GM19238 (cell line): Measurements from ENCODE around the gene OR4X1.
"Not testable (repeated sequence)": the region's sequence is repeated elsewhere in the genome, so short reads cannot be mapped to it uniquely, and the experiment has no call there.

Experiments used
- DNase-seq: peaks from one replicate; pipeline ENCODE4 v3.0.0; 2011; ENCODE audit warnings: low spot score; ENCODE audit not compliant: insufficient read length

Gene OR4X1, protein sequence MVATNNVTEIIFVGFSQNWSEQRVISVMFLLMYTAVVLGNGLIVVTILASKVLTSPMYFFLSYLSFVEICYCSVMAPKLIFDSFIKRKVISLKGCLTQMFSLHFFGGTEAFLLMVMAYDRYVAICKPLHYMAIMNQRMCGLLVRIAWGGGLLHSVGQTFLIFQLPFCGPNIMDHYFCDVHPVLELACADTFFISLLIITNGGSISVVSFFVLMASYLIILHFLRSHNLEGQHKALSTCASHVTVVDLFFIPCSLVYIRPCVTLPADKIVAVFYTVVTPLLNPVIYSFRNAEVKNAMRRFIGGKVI

DNA sequence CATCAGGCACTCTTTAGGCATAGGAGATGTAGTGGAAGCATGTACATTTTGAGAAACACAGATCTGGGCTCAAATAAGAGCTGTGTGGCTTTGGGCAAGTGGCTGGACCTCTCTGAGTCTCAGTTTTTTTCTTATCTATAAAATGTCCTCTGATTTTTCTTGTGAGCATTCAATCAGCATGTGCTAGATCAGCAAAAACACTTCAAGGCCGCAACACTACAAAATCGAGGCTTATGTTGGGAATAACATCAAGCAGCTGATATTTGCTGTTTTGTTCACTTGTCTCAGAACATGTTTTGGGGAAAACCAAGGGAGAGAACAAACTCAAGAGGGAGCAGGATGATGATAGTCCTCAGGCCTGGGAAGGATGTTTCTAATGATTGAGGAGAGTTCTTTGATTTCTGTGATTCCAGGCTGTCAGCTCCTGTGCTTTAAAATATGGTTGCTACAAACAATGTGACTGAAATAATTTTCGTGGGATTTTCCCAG is at the start of gene OR4X1:
TSS of gene OR4X1 (plus strand) at position 439 of the 489 bp plus-strand sequence. CDS start at position 439, 0 bp downstream.
- no peak for DNase-seq

DNA sequence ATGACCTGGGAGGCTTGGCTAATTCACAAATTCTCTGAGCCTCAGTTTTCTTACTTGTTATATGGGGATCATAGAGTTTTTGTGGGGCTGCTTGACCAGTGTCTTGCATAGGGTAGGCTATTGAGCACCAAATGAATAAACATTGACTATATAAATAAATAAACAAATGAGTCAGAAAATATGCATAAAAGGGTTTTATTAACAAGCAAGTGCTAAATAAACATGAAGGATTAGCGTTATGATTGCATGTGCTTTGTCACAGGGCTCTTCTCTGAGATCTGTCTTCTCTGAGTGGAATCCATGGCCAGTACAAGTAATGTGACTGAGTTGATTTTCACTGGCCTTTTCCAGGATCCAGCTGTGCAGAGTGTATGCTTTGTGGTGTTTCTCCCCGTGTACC is 47.2 kb upstream of the OR4X1 start, which contains the start of gene OR4B1:
TSS of gene OR4B1 (plus strand) at position 301 of the 400 bp plus-strand sequence. CDS start at position 301, 0 bp downstream.
- DNase-seq, result no peak

DNA sequence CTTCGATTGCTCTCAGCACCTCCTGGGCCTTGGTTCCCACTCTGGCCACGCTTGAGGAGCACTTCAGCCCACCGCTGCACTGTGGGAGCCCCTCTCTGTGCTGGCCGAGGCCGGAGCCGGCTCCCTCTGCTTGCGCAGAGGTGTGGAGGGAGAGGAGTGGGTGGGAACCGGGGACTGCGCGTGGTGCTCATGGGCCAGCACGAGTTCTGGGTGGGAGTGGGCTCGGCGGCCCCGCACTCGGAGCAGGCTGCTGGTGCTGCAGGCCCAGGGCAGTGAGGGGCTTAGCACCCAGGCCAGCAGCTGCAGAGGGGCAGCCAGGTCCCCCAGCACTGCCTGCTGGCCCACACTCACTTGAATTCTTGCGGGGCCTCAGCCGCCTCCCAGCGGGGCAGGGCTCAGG is 34.9 kb upstream of the OR4X1 start:
- DNase-seq, result no peak

DNA sequence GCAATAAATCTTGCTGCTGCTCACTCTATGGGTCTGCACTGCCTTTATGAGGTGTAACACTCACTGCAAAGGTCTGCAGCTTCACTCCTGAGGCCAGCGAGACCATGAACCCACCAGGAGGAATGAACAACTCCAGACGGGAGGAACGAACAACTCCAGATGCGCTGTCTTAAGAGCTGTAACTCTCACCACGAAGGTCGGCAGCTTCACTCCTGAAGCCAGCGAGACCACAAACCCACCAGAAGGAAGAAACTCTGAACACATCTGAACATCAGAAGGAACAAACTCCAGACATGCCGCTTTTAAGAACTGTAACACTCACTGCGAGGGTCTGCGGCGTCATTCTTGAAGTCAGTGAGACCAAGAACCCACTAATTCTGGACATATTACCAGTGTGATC is 33.6 kb upstream of the OR4X1 start:
- not testable (repeated sequence) for DNase-seq

DNA sequence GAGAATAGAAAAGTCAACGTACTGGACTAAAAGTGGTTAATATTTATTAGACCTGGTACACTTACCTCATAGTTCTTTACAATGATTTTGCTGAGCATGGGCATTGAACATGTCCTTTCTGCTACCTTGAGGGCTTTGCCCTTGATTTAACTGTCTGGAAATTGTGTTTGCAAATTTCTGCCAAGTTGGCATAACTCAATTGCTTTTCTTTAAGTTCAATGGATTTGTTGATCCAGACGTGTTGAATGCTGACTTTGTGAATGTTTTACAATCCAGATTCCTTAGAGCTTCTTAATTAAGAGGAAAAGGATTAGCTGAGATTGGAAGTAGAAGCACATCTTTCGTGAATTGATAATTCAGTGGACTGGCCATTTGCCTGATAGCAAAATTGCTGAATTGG is 25.9 kb upstream of the OR4X1 start:
- no peak for DNase-seq

DNA sequence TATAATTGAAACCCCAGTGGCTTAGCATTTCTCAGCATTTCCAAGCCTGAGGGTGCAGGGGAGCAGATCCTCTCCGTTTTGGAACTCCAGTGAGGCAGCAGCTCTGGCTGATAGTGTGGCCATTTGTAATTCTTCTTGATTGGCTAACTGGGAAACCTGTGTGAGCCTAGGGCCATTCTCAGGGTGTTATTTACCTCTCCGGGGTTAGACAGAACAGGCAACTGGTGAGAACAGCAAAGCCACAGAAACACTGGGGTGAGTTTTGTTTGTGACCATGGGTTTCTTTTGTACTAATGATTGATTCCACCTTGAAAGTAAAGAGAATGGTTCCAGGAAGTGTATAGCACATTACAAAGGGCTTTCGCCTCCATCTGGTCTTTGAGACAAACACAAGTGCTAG is 21.2 kb upstream of the OR4X1 start:
- DNase-seq, result no peak

DNA sequence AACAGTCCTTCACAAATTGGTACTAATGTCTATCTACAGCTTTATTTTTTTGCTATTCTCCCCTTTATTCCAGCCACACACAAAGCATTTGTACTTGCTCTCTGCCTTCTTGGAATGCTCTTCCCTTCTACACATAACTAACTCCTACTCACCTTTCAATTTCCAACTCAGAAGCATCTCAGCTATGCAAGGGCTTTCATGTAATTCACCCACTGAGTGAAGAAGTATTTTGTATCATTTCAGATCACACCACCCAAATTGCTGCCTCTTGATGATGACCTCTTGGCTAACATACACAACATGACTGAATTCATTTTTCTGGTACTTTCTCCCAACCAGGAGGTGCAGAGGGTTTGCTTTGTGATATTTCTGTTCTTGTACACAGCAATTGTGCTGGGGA is 18.9 kb upstream of the OR4X1 start, which contains the start of gene OR4X2:
TSS of gene OR4X2 (plus strand) at position 301 of the 400 bp plus-strand sequence. CDS start at position 301, 0 bp downstream.
- DNase-seq, result no peak

DNA sequence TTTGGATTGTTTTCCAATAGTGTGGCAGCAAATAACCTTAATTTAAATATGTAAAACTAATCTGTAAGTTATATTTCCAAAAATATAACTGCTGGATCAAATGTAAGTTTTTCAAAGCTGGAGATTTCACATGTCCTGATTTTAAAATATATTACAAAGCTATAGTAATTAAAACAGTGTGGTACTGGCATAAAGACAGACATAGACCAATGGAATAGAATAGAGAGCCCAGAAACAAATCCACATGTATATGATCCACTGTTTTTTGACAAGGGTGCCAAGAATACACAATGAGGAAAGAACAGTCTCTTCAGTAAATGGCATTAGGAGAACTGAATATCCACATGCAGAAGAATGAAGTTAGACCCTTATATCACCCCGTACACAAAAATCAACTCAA is 14.8 kb upstream of the OR4X1 start:
- DNase-seq, result no peak

DNA sequence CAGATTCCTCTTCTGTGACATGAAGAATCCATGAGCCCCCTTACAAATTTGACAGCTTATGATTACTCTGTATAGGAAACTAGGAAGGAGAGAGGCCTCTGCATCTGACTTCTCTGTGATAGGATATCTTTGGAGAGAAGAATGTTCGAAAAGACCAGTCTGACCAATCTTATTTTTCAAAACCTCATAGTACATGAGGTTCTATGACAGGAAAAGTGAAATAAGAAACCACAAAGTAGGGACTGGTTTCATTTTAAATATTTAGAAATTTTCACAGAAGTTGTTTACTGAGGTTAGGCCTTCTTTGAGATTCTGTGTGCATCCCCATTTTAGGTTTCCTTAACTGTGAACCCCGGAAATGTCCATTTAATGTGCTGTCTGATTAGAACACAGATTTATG is 2.1 kb upstream of the OR4X1 start:
- no peak for DNase-seq

DNA sequence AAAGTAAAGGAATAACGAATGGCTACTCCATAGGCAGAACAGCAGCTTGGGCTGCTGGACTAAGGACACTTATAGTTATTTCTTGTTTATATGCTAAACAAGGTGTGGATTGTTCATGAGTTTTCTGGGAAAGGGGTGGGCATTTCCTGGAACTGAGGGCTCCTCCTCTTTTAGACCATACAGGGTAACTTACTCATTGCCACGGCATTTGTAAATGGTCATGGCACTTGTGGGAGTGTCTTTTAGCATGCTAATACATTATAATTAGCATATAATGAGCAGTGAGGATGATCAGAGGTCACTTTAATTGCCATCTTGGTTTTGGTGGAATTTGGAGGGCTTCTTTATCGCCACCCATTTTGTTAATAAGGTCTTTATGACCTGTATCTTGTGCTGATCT is 7.0 kb downstream of the OR4X1 start:
- no peak for DNase-seq

DNA sequence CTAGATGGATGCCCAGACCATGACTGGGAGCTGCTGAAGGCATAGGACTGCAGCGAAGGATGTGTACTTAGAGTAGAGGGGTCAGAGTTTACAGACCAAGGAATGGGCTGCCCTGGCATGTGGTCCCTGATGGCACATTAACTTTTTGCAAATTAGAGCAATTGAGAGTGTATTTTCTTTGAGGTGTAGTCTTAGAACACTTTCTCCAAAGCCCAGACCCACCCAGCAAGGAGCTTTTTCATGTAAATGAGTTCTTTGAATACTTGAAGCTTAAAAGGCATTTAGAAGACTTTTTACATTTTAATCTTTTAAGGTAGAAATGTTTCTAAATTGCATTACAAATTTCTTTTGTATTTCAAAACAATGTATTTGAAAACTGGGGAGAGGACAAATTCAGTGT is 8.9 kb downstream of the OR4X1 start:
- no peak for DNase-seq

DNA sequence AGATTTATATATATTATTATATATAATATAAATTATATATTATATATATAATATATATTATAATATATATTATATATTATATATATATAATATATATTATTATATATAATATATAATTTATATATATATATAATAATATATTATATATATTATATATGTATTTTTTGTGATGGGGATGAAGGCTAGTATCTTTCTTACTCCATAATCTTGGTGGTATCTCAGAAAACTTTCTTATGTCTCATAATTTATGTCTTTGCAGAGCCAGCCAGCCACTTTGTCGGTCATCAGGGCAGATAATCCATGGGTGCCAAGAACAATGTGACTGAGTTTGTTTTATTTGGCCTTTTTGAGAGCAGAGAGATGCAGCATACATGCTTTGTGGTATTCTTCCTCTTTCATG is 42.3 kb downstream of the OR4X1 start, which contains the start of gene OR4S1:
TSS of gene OR4S1 (plus strand) at position 301 of the 400 bp plus-strand sequence. CDS start at position 301, 0 bp downstream.
- DNase-seq, result no peak

DNA sequence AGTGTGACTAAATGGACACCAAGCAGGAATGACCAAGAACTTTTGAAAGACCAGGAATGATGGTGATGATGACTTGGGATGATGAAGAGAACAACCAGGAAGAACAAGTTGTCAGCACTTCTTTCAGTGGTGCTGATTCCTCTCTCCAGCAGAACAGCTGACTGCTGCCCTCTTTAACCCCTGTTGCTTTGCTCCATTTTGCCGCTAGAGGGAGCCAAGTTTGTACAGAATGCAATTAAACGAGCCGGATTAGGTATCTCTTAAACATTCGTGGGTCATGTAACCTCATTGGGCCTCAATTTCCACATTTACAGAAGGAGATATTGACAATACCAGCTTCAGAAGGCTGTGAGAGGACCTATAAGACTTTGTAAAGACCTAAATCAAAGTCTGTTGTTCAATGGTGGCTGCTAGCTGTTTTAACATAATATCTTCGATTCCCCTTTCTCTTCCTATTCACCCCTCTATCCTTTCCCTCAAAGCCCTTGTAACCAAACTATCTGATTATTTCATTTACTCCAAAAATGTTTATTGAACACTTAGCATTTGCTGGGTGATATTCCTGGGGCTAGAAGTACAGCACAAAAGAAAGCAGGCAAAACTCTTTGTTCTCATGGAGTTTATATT is 44.2 kb downstream of the OR4X1 start:
- DNase-seq, result peak; percentile 29

DNA sequence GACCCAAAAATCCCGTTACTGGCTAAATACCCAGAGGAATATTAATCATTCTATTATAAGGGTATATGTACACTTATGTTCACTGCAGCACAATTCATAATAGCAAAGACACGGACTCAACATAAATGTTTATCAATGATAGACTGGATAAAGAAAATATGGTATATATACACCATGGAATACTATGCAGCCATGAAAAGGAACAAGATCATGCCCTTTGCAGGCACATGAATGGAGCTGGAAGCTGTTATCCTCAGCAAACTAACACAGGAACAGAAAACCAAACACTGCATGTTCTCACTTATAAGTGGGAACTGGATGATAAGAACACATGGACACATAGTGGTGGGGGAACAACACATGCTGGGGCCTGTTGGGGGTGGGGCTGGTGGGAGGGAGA is 49.9 kb downstream of the OR4X1 start:
- DNase-seq, result not testable (repeated sequence)
